ENCODE results near the gene MADD. TPM values are rescaled to one million over a fixed set of nuclear protein-coding genes. Genes with fewer than 3 reads are reported as not detected.

The MADD gene
- total RNA-seq, result 28.8 TPM

- DNase-seq, result peak; percentile 74
These were observed at the start of gene MADD for GRCh38 chr11:47269829-47270305. MADD (plus strand) TSS chr11:47270133.

- no peak for DNase-seq
These were observed 49.5 kb upstream of the MADD start for GRCh38 chr11:47220401-47220821.

GRCh38 chr11:47222696-47223095 is 47.2 kb upstream of the MADD start:
- DNase-seq, result no peak

GRCh38 chr11:47225552-47226400 is 44.2 kb upstream of the MADD start:
- no peak for DNase-seq

GRCh38 chr11:47229161-47229560 is 40.8 kb upstream of the MADD start:
- no peak for DNase-seq

GRCh38 chr11:47233051-47233450 is 36.9 kb upstream of the MADD start:
- no peak for DNase-seq

GRCh38 chr11:47233989-47234668 is 35.8 kb upstream of the MADD start:
- DNase-seq, result no peak

- DNase-seq, result no peak
These were observed 35.2 kb upstream of the MADD start for GRCh38 chr11:47234669-47235100.

- DNase-seq, result no peak
These were observed 34.8 kb upstream of the MADD start for GRCh38 chr11:47235163-47235562.

GRCh38 chr11:47236482-47236881 is 33.5 kb upstream of the MADD start:
- no peak for DNase-seq

GRCh38 chr11:47239852-47240251 is 30.1 kb upstream of the MADD start:
- no peak for DNase-seq

GRCh38 chr11:47241841-47242301 is 28.1 kb upstream of the MADD start:
- DNase-seq, result no peak

- DNase-seq, result no peak
These were observed 27.2 kb upstream of the MADD start for GRCh38 chr11:47242596-47243192.

GRCh38 chr11:47243454-47243853 is 26.5 kb upstream of the MADD start:
- no peak for DNase-seq

GRCh38 chr11:47244448-47245350 is 25.2 kb upstream of the MADD start:
- DNase-seq, result no peak

- DNase-seq, result no peak
These were observed 24.1 kb upstream of the MADD start for GRCh38 chr11:47245611-47246357.

GRCh38 chr11:47247502-47247901 is 22.4 kb upstream of the MADD start:
- no peak for DNase-seq

- DNase-seq, result no peak
These were observed 21.6 kb upstream of the MADD start for GRCh38 chr11:47248304-47248663.

- DNase-seq, result peak; percentile 93
These were observed 21.1 kb upstream of the MADD start, which contains the start of gene ACP2 for GRCh38 chr11:47248664-47249377. ACP2 (minus strand) TSS chr11:47248814; CDS start chr11:47248789, 25 bp downstream.

- no peak for DNase-seq
These were observed 20.6 kb upstream of the MADD start for GRCh38 chr11:47249378-47249715.

- no peak for DNase-seq
These were observed 18.2 kb upstream of the MADD start for GRCh38 chr11:47251751-47252150.

Data from skin of body (tissue), 2 donors.